ENCODE results near the gene MRAS. TPM values are rescaled to one million over a fixed set of nuclear protein-coding genes. Genes with fewer than 3 reads are reported as not detected.

MRAS gene
- total RNA-seq, 1 donor, result 80.7 TPM

- DNase-seq (ENCODE audit: insufficient read length, low spot score, missing footprints), result no peak
- Histone ChIP-seq H3K36me3 (ENCODE audit: insufficient read depth, low read length) (no peaks in the 10 kb centered on the region), H3K4me3 (ENCODE audit: insufficient read depth, low read length) (peak overlapping the region; percentile 85), H2AFZ (ENCODE audit: low read length) (peak overlapping the region; percentile 90), H3K27ac (ENCODE audit: low read depth, low read length) (peak overlapping the region; percentile 71), H3K9me3 (ENCODE audit: low read depth, low read length) (no peaks in the 10 kb centered on the region), H3K79me2 (ENCODE audit: insufficient read depth, low read length) (peaks cover 40% of the 10 kb centered on the region), H3K27me3 (ENCODE audit: insufficient read depth, low read length) (no peaks in the 10 kb centered on the region), H3K4me1 (ENCODE audit: insufficient read depth, low read length) (peaks cover 18% of the 10 kb centered on the region), H4K20me1 (ENCODE audit: insufficient read depth, low read length) (peaks cover 32% of the 10 kb centered on the region), H3K4me2 (ENCODE audit: insufficient read depth, low read length) (peak overlapping the region; percentile 77)
- TF ChIP-seq, protein P1, sequence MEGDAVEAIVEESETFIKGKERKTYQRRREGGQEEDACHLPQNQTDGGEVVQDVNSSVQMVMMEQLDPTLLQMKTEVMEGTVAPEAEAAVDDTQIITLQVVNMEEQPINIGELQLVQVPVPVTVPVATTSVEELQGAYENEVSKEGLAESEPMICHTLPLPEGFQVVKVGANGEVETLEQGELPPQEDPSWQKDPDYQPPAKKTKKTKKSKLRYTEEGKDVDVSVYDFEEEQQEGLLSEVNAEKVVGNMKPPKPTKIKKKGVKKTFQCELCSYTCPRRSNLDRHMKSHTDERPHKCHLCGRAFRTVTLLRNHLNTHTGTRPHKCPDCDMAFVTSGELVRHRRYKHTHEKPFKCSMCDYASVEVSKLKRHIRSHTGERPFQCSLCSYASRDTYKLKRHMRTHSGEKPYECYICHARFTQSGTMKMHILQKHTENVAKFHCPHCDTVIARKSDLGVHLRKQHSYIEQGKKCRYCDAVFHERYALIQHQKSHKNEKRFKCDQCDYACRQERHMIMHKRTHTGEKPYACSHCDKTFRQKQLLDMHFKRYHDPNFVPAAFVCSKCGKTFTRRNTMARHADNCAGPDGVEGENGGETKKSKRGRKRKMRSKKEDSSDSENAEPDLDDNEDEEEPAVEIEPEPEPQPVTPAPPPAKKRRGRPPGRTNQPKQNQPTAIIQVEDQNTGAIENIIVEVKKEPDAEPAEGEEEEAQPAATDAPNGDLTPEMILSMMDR (IDR thresholded peaks at IDR 0.05; ENCODE audit: extremely low read depth, low read depth, low read length), result no peak
Measured at GRCh38 chr3:138349926-138350665, 1.7 kb downstream of the MRAS start.

DNA sequence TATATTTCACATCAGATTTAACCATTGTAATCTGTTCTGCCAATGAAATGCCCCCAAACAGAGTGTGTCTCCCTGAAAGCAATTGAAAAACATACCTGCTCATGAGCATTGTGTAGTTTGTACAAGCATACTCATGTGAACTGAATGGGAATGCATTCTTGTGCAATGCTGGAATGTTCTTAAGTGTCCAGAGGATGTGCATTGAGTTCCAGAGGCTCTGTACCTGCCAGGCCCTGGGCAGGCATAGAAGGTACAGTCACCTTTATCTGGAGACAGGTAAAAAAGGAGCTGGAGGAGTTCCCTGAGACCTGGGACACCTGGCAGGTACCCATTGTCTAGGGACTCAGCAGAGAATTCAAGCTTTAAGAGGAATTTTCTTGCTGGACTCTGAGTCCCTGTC is 2.8 kb downstream of the MRAS start:
- TF ChIP-seq, protein P1 (IDR thresholded peaks at IDR 0.05; ENCODE audit: extremely low read depth, low read depth, low read length), result no peak
- Histone ChIP-seq H3K36me3 (ENCODE audit: insufficient read depth, low read length) (no peaks in the 10 kb centered on the region), H3K79me2 (ENCODE audit: insufficient read depth, low read length) (peaks cover 40% of the 10 kb centered on the region), H3K9me3 (ENCODE audit: low read depth, low read length) (no peaks in the 10 kb centered on the region), H3K27me3 (ENCODE audit: insufficient read depth, low read length) (no peaks in the 10 kb centered on the region), H4K20me1 (ENCODE audit: insufficient read depth, low read length) (peaks cover 33% of the 10 kb centered on the region), H2AFZ (ENCODE audit: low read length) (no peak overlapping the region), H3K4me2 (ENCODE audit: insufficient read depth, low read length) (no peak overlapping the region), H3K4me3 (ENCODE audit: insufficient read depth, low read length) (no peak overlapping the region), H3K4me1 (ENCODE audit: insufficient read depth, low read length) (peaks cover 18% of the 10 kb centered on the region), H3K27ac (ENCODE audit: low read depth, low read length) (no peak overlapping the region)
- DNase-seq (ENCODE audit: insufficient read length, low spot score, missing footprints), result no peak

- Histone ChIP-seq H3K27me3 (ENCODE audit: insufficient read depth, low read length) (no peaks in the 10 kb centered on the region), H4K20me1 (ENCODE audit: insufficient read depth, low read length) (peaks cover 33% of the 10 kb centered on the region), H3K4me3 (ENCODE audit: insufficient read depth, low read length) (no peak overlapping the region), H3K9me3 (ENCODE audit: low read depth, low read length) (no peaks in the 10 kb centered on the region), H3K79me2 (ENCODE audit: insufficient read depth, low read length) (peaks cover 40% of the 10 kb centered on the region), H3K36me3 (ENCODE audit: insufficient read depth, low read length) (no peaks in the 10 kb centered on the region), H2AFZ (ENCODE audit: low read length) (no peak overlapping the region), H3K4me2 (ENCODE audit: insufficient read depth, low read length) (no peak overlapping the region), H3K4me1 (ENCODE audit: insufficient read depth, low read length) (peaks cover 18% of the 10 kb centered on the region), H3K27ac (ENCODE audit: low read depth, low read length) (no peak overlapping the region)
- no peak for DNase-seq (ENCODE audit: insufficient read length, low spot score, missing footprints)
- TF ChIP-seq, protein P1 (IDR thresholded peaks at IDR 0.05; ENCODE audit: extremely low read depth, low read depth, low read length), result no peak
Measured at GRCh38 chr3:138351916-138352550, 3.7 kb downstream of the MRAS start.

- DNase-seq (ENCODE audit: insufficient read length, low spot score, missing footprints), result no peak
- H3K4me2 ChIP-seq (ENCODE audit: insufficient read depth, low read length), result no peak overlapping the region
- H3K79me2 ChIP-seq (ENCODE audit: insufficient read depth, low read length), result peaks cover 40% of the 10 kb centered on the region
- TF ChIP-seq, protein P1 (IDR thresholded peaks at IDR 0.05; ENCODE audit: extremely low read depth, low read depth, low read length), result no peak
- H3K27ac ChIP-seq (ENCODE audit: low read depth, low read length), result no peak overlapping the region
- peaks cover 2% of the 10 kb centered on the region for H3K36me3 ChIP-seq (ENCODE audit: insufficient read depth, low read length)
- no peaks in the 10 kb centered on the region for H3K9me3 ChIP-seq (ENCODE audit: low read depth, low read length)
- H3K4me3 ChIP-seq (ENCODE audit: insufficient read depth, low read length), result no peak overlapping the region
- H3K27me3 ChIP-seq (ENCODE audit: insufficient read depth, low read length), result no peaks in the 10 kb centered on the region
- peaks cover 17% of the 10 kb centered on the region for H3K4me1 ChIP-seq (ENCODE audit: insufficient read depth, low read length)
- H4K20me1 ChIP-seq (ENCODE audit: insufficient read depth, low read length), result peaks cover 39% of the 10 kb centered on the region
- H2AFZ ChIP-seq (ENCODE audit: low read length), result no peak overlapping the region
Measured at GRCh38 chr3:138354376-138354775, 6.0 kb downstream of the MRAS start.
